ENCODE results near the gene FABP1.
A peak's percentile ranks its signal among the peaks of the same experiment; 100 is the strongest.

FABP1 gene

DNA sequence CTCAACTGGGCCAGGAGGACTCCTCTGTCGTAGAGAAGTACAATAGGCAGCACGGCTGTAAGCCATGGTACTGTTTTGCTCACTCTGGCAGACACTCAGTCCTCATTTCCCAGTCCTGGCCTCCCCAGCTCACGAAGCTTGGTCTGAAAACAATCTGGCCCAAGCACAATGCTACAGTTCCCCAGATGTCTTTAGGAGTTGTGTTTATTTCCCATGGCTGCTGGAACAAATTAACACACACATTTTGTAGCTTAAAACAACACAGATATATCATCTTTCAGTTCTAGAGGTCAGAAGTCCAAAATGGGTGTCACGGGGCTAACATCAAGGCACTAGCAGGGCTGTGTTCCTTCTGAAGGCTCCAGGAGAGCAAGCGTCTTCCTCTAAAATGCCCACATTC, 13.0 kb downstream of the FABP1 start:
- no peak for DNase-seq (ENCODE audit: low read depth)

DNA sequence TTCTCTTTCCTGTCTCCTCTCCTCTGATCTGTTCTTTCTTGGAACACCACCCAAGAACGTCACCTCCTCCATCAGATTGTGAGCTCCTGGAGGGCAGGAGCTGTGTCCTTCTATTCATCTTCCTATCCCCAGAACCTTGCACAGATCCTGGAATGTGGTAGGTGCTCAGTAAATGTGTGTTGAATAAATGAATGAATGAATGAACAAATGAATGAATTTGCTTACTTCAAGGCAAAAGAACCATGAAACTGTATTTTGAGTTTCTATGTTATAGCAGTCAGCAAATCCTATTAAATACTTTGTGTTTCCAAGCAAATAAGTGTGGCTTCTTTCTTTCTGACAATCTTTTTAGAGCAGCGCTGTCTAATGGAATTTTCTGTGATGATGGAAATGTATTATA, 14.8 kb downstream of the FABP1 start:
- no peak for DNase-seq (ENCODE audit: low read depth)

DNA sequence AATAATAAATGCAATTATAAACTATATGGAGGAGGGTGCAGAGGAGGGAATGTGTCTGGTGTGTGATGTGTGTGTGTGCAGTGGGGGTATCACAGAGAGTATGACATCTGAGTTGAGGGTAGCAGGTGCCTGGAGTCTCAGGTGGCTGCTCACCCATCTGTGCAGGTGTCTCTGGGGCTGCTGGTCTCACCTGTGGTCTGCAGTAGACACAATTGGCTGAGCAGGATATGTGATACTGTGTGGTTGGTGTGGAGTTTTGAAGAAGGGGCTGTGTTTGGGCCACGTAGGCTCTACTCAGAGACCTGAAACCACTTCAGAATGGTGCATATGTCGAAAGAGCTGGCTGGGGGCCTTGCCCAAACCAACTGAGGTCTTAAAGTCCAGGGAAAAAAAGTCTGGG, 17.0 kb downstream of the FABP1 start:
- no peak for DNase-seq (ENCODE audit: low read depth)

GRCh38 chr2:88108796-88109195, 19.1 kb downstream of the FABP1 start:
- DNase-seq (ENCODE audit: low read depth) = no peak

GRCh38 chr2:88100489-88100858, 27.4 kb downstream of the FABP1 start:
- DNase-seq (ENCODE audit: low read depth) = no peak

DNA sequence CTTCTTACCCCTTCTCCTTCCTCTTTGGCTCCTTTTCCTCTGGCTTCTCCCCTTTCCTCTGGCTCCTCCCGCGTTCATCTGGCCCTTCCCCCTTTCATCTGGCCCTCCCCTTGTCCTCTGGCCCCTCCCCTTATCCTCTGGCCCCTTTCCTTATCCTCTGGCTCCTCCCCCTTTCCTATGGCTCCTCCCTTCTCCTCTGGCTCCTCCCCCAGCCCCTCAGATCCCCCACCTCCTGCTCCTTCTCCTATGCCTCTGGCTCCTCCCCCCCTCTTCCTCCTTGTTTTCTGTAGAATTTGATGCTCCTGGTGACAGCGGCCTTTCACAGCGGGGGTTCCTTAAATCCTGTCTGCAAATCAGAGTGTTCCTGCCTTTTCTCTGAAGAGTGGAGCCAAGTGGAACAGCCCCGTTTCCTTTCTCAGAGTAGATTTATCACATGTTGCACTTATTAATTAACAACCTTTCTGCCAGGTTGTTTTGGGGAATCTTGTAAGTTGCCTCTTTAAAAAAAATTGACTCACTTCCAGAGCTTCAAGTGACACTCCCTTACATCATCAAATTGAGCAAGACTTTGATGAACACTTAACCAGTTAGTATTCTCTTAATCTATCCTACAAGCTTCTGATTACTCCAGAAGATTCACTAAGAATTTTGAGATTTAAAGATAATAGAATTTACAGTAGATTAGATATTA, 27.9 kb downstream of the FABP1 start:
- DNase-seq (ENCODE audit: low read depth) = peak; percentile 18

GRCh38 chr2:88098558-88098900, 29.3 kb downstream of the FABP1 start:
- no peak for DNase-seq (ENCODE audit: low read depth)

DNA sequence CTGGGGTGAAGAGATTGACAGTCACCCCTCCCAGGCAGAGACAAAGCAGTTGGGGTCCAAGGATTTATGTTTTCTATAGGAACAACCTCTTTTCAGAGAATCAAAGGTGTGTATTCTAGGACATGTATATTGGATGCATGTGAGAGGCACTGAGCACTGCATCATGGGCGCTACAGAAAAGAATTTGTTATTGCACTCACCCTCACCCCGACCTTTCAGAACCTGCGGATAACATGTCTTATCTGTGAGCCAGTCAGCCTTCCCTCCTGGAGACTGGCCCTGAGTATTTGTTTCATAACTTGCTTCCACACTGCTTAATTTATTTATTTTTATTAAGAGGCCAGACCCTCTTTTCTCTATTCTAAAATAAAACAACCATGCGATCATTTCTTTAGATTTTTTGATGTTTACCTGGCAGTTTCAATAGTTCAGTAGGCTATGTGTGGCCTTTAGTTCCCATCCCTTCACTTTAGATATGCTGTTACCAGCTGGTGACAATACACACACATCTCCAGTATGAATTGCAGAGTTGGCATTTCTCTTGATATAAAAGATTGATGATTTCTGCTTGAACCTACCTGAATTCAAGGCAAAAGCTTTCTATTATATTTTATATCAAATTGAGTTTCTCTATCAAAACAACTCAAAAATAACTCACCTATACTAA, 29.8 kb downstream of the FABP1 start:
- no peak for DNase-seq (ENCODE audit: low read depth)

- no peak for DNase-seq (ENCODE audit: low read depth)
These were observed 30.7 kb downstream of the FABP1 start for GRCh38 chr2:88097192-88097591.

DNA sequence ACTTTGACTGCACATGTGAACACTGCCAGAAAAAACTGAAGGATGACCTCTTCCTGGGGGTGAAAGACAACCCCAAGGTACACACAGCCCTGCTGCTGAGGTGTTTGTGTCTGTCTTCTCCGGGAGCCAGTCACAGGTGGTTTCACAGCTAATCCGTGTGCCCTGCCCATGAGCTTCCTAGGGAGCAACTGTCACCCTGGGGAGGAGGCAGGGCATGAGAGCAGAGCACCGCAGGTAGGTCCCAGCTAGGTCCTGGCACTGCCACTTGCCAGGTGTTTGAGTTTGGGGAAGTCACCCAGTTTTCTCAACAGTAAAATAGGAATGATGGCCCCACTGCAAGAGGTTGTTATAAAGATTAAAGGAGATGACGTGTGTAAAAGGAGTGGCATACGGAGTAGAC, 31.2 kb downstream of the FABP1 start:
- no peak for DNase-seq (ENCODE audit: low read depth)

- DNase-seq (ENCODE audit: low read depth) = no peak
These were observed 32.8 kb downstream of the FABP1 start for GRCh38 chr2:88095022-88095421.

DNA sequence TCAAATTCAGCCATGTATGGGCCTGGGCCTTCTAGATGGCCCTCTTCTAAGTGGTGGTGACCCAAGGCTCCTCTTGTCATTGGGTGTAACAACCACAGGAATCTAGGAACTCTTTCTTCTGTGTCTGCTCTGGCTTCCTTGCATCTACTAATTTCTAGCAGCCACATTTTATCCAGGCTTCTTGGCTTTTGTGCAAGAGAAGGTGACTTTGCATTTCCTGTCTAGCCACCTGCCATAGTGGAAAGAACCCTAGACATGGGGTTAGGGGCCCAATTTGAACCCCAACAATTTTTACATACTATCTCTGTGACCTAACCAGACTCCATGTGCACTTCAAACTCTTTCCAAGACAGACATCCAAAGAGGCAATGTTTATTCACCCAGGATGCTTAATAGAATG, 35.1 kb downstream of the FABP1 start:
- no peak for DNase-seq (ENCODE audit: low read depth)

GRCh38 chr2:88091943-88092342, 35.9 kb downstream of the FABP1 start:
- no peak for DNase-seq (ENCODE audit: low read depth)

DNA sequence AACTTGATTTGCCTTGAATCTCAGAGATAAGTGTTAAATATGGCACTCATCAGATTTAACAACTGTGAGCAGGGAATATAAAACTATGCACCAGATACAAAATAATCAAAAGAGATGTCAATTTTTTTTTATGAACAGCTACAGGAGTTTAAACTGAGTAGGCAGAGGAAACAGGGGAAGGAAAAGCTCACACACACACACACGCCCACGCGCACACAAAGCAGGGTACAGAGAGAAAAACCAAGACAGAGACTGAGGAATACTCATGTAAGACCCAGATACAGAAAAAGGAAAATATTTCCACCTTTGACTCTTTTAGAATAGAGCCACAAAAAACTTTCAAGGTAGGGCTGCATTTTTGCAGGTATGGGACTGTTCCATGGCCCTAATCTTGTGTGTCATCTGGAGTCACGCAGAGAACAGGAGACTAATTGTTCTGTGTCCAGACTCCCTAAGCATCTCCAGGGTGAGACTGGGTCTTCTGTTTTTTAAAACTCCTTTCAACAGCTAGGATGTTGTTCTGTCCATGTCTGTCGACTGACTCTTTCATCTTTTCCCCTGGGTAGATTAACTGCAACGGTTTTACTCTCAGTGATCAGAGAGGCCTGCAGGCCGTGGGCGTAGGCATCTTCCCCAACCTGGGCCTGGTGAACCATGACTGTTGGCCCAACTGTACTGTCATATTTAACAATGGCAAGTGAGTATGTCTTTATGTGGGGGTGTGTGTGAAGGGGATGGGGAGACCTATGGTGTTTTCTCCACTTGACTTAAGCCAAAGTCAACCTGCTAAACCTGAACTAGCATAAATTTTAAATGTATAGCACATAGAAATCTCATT, 37.2 kb downstream of the FABP1 start:
- no peak for DNase-seq (ENCODE audit: low read depth)

GRCh38 chr2:88088999-88089398, 38.9 kb downstream of the FABP1 start:
- DNase-seq (ENCODE audit: low read depth) = no peak

- no peak for DNase-seq (ENCODE audit: low read depth)
These were observed 40.1 kb downstream of the FABP1 start for GRCh38 chr2:88087763-88088162.

DNA sequence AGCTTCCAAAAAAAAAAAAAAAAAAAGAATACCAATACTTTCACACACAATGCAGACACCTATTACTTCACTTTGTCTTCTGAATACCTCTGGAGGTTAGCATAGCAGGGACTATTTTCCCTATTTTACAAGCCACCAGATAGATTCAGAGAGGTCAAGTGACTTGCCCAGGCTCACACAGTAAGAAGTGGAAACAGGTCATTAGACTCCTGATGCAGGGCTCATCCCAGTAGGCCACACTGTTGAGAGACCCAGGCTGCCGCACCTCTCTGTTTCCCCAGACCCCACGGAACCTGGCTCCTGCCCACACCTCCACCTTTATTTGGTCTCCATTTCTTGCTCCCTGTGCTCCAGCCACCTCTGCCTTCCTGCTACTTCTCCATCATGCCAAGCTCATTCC, 40.8 kb downstream of the FABP1 start:
- DNase-seq (ENCODE audit: low read depth) = no peak

GRCh38 chr2:88086401-88086800, 41.5 kb downstream of the FABP1 start:
- DNase-seq (ENCODE audit: low read depth) = no peak

- DNase-seq (ENCODE audit: low read depth) = no peak
These were observed 42.3 kb downstream of the FABP1 start for GRCh38 chr2:88085602-88086001.

DNA sequence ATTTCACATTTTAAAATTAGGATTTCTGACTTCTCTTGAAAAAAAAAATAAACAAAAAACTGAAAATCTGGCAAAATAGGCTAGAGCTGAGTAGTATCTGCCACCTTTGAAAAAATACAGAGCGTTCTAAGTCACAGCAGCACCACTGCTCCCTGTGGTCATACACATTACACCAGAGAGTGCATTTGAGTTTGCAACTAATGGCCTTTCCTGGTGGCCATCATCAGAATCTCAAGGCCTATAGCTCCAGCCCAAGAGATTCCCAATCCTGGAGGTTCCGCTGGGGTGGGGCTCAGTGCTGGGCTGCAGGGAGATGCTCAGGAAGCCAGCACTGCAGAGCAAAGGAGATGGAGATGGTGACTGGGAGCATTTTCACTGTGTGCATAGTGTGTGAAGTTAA, 42.8 kb downstream of the FABP1 start:
- DNase-seq (ENCODE audit: low read depth) = no peak

- no peak for DNase-seq (ENCODE audit: low read depth)
These were observed 45.1 kb downstream of the FABP1 start for GRCh38 chr2:88082781-88083180.

DNA sequence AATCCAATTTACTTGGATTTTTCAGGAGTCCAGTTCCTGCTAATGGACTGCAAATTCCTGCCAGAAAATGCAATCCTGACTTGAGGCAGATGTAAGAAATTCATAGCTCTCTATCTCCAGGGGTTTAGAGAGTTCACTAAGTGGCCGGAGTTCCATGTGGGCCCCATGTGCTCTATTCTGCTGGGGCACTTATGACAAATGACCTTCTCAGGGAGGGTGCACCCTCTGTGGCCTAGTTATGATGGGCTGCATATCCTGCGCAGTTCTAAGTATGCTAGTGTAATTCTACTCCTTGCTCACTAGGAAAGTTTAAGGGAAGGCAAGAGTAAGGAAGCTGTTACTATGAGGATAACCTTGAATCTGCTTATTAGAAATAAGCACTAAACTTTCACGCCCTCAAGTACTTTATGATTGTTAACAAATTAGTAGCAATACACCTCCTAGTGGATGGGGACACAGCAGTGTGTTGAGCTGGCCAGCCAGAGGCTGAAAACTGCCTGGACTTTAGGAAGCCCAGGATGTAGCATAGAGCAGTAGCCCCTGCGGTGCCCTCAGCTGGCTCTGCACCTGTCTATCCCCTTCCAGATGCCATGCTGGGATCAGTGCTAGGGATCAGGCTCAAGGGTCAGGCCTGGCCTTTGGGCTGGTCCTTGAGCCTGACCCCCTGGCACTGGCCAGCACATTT, 45.8 kb downstream of the FABP1 start:
- no peak for DNase-seq (ENCODE audit: low read depth)

GRCh38 chr2:88080545-88080944, 47.3 kb downstream of the FABP1 start:
- DNase-seq (ENCODE audit: low read depth) = peak; percentile 2

Data from EH (cell line).